Stimulated activated CD4-positive, alpha-beta T cell treated with anti-CD3 and anti-CD28 coated beads, Interleukin-4, amount 100 ng/mL, for 4 hours (primary cell): Measurements from ENCODE around the gene GALNT14.

Experiments
- DNase-seq, 2 experiments: peaks; one replicate each; pipeline ENCODE4 v3.0.0-alpha.2; 2020

The GALNT14 gene

DNA sequence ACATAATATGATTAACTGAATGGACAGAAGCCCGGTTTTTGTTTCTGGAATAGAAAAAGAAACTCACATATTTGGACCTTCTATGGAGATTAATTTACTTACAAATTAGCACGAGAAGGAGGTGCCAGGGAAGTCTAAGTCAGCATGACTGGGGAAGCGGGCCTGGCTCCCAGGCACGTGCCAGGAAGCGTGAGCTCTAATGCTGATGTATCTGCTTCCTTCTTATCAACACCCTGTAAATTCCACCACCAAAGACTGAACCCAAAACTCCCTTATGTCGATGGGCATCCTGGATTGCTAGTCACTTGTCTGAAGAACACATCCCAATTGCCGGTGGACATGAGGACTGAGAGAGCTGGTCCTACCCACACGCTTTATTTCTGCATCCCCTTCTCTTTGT is 134.5 kb downstream of the GALNT14 start:
- DNase-seq = no peak

DNA sequence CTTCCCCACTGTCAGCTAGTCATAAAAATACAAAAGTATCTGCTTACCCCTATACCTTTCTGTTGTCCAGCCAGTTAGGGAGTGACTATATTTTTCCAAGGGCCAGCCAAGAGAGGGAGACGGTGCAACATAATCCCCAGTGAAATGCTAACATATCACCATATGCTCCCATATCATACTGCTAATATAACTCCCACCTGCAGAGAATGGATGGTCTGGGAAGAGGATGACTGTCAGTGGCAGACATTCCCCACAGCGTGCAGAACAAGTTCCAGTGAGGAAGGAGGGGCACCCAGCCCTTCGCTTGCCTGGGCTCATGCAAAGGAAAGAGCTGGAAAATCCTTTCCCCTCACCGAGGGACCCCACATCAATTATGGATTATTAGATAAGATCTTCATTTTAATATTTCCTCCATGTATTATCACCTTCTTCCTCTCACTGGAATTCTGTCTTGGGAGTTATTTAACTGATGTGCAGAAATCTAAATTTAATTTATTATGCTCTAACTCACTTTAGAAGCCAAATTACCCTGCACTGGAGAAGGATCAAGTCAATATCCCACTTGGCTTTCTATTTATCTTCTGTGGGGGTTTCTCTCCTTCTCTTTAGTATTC is 135.6 kb downstream of the GALNT14 start:
- DNase-seq = no peak

DNA sequence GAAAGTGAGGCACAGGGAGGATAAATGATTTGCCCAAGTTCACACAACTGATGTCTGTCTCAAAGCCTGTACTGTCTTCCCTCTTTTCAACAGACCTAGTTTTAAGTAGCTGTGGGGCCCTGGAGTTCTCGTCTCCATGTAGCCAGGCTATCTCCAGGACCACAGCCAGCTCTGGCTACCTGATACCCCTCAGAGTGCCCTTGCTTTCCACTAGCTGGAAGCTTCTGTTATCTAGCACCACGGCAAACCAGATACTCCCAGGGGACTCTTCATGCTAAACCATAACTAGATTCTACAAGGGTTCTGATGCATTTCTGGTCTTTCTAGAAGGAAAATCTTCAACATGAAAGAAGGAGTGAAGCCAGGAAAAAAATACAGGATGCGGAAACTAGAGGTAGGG is 137.3 kb downstream of the GALNT14 start:
- DNase-seq = no peak

DNA sequence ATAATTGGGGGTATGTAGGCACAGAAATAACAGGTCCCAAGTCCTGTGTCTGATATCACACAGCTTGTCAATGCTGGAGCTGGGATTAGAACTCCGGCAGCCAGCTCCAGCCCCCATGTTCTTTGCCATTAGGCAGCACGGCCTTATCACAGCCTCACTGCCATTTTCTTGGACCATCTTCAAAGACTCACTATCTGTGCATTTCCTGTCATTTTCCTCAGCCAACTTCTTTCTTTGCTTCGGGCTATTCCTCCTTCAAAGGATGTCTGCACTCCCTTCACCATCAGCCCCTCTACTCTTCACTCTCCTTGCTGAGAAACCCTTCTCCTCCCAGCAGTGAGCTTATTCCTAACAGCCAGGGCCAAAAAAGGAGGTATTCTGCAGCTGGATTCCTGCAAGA is 139.6 kb downstream of the GALNT14 start:
- DNase-seq = no peak

DNA sequence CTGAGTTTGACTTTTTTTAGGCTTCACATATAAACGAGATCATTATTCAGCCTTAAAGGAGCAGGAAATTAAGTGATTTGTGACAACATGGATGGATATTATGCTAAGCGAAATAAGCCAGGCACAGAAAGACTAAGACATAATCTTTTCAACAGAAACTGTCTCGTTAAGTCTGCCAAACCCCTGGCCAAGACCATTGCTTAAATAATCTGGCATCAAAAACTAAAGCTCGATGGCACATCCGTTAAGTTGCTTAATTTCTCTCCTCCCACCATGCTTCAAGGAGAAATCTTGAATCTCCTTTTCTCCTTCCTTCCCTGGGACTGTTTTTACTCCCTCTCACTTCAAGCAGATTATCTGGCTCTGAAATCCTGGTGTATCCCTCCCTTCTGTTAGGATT is 140.3 kb downstream of the GALNT14 start:
- no peak for DNase-seq

DNA sequence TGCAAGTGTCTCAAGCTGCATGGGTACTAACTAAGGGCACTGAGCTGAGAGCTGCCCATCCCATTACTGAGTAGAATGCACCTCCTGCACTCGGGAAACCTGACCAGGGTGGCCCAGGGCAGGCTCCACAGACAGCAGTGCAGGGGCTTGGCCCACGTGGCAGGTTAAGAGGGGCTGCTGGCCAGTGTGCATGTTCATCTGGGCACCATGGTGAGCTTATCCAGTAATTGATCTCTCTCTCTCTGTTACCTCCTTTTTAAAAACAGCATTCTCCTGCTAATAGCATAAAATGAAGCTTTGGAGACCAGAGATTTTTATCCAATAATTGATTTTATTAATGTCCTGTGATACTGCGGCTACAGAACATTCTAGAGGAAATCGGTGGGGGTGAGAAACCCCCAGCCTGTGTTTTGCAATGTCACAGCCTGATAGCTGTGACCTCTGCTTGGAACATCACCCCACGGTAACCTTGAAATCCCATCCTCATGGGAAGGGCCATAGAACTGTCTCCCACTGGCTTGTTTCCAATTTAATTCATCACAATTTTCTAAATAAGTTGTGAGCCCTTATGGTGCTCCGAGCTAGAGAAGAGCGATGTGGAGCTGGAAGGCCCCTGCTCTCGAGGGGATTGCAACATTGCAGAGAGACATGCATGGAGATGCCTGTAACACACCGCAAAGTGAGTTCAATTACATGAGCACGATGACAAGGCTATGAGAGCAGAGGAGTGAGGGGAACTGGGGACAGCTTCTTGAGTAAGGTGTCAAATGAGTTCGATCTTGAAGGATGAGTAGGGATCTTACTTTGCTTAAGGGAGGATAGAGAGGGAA is 143.8 kb downstream of the GALNT14 start:
- DNase-seq = no peak

DNA sequence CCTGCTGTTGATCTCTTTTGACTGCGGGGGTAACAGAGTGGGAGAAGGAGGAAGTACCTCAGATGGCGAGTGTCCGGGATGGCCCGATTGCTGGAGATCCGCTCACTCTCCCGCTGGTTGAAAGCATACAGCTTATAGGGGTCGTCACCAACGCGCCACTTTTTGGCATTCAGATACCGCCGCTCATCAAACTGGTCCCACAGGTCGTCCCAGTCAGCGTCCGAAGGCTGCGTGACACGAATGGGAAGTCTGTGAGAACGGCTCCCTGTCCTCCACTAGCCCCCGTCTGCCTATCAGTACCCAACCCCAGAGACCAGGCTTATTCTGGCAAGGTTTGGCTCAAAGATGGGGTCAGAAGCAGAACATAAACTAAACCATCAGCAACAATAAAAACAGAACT is 145.5 kb downstream of the GALNT14 start:
- no peak for DNase-seq

DNA sequence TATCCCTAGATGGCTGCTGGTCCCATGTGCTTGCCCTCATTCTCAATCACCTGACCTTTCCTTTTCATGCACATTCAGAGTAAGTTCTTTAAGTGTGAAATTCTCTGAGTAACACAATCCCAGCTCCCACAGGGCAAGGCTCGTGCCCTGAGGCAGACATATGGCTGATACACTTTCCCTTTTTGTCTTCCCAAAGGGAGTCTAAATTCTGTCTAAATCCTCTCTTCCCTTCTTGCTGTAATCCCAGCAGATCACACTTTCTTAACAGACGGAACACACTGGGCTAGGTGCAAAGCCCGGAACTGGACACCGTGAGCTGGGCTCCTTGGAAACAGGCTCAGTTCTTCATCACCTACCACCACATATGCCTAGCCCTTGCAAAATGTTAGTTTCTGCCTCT is 147.6 kb downstream of the GALNT14 start:
- DNase-seq = no peak

DNA sequence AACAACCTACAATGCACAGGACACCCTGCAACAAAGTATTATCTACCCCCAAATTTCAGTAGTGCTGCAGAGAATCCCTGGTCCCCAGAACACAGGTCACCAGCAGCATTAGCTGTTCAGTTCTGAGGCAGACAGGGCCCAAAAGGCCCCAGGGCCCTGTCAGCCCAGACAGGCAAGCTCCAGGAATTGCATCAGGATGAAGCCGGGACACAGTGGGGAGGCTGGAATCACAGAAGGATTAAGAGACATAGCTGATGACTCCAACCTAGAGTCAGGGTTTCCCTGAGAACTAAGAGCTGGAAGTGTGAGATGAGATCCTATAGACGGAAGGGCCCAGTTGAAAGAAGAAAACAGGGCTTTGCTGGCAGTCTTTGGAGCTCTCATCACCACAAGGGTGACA is 148.1 kb downstream of the GALNT14 start:
- DNase-seq = no peak

DNA sequence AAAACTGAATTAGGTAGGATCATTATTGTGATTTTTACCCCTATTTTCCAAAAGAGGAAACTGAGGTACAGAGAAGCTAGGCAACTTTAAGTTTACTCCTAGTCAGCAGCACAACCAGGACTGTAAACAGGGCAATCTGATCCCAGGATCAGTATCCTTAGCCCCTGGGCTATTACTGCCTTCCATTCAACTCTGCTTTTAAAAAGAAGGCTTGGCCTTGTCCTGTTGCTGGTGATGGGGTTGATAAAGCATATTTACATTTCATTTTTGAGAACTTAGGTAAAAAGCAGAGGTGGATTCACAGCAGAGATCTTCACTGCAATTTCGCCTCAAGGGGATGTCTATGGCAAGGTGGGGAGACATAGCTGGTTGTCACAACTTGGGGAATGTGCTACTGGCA is 148.5 kb downstream of the GALNT14 start:
- no peak for DNase-seq

DNA sequence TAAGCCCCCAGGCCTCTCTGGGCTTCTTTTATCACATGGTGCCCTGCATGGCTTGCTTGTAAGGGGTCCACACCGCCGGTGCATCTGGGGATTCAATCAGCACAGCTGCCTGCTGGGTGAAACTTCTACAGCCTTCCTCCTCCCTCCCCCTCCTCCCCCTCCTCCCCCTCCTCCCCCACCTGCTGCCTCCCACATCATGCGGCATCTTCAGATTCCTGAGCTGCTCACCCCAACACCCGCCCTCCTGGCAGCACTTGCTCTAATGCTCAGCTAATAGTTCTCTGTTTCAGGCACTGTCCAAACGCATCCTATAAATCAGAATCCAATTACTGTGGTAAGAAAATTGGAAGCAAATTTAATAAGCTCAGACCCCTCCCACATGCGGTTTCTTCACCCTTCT is 150.7 kb downstream of the GALNT14 start:
- no peak for DNase-seq

DNA sequence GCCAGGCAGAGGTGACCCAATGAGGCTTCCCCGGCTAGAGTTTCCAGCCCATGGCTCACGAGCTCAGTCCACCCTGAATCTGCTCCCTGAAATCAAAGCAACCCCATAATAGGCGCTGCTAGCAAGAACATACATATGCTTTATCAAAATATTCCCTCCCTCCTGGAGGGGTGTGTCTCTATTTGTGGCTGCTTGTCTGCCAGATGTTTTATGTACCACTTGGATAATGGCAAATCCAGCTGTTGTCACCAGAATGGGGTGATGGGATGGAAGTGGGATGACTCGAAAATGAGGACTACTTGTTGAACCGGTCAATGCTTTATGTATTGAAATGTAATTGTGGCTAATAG is 152.0 kb downstream of the GALNT14 start:
- DNase-seq = no peak

DNA sequence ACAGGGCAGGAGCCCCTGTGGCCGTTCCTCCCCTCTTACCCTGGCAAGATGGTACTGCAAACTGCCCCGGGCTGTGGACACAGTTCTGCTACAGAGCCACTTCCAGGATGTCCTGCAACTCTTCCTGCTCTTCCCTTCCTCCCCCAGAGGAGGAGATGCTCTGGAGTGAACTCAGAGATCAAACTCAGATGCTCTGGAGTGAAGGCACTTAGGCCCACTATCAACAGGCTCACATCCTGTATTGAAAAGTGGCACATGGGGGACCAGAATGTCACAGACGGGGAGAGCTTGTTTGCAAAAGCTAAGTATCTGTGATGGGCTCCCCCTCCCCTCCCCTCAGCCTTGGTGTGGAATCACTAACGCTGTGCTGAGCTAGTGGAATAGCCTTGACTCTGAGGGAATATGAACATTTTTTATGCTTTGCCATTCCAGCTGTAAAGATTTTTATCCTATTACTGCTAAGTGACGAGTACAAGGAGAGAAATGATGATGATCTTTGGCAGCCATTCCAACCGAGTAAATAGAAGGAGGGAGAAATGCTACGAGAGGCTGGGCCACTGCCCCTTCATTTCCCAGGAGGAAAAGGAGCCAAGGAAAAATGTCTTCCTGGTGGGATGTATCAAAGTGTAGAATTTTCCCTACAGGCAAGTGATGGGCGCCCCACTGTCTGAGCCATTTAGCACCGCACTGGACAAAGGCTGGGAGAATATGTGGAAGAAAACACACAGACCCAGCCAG is 152.6 kb downstream of the GALNT14 start:
- DNase-seq = no peak

DNA sequence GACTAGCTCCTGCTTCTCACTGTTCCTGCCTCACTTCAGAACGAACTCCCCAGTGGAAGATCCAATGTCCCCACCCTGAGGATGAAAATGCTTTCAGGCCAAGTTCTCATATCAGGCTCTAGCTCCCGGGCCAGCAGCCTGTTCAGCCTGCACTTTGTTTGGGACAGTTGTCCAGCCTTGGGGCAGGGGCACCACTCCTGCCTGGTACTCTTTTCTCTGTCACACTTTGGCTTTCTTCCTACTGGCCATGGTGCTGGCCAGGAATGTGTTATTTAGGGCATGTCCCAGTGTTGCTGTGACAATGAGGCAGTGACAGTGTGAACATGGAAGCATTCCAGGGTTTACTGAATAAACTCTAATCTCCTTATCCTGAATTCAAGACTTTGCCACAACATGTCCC is 154.1 kb downstream of the GALNT14 start:
- DNase-seq = no peak

DNA sequence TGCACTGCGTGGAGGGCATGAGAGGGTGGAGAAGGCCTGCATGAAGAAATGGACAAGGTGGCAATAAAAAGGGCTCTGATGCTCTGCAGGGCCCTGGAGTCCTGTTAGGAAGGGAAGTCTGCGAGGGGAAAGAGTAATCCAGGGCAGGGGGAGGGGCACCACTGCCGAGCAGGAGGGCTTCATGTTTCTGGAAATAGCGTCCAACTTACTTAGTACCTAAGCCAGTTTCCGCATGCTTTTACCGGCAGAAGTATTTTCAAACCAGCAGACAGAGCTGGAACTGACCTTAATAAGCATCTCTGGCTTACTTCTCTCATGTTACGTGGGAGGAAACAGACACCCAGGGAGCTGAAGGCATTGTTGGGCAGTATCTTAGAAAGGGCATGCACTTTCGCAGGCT is 156.7 kb downstream of the GALNT14 start:
- no peak for DNase-seq

DNA sequence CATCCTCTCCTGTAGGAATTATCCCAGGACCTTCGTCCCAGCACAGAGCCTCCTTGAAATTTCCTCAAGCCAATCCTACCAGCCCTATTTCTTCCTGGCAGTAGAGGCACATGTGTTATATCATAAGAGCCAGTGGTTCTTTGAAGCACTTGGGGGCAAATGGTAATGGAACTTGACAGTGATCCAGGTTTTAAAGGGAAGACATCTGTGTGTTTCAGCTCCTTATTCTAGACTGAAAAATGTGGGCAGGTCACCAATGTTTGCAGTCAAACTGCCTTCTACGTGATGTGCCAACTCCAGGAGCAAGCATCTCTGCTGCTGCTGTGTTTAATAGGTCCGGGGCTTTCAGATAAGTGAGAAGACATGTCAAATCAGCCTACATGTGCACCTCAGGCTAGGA is 157.1 kb downstream of the GALNT14 start:
- DNase-seq = no peak

DNA sequence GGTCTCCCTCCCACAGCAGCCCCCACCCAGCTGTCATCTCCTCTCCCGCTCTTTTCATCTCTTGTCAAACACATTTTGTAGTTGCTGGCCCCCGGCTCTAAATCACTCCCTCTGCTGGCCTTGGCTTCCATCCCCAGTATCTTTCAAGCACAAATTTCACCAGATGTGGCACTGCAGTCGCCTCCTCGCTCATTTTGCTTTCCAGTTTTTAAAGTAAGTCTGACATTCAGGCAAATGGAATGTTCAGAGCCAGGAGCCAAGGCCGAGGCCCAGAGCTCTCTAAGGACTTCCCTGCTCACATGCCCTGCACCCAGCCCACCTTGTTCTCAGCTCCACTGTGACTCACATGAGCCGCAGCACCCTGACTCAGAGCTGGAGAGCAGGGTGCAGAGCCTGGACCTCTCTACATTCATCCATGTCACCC is 158.4 kb downstream of the GALNT14 start:
- no peak for DNase-seq

DNA sequence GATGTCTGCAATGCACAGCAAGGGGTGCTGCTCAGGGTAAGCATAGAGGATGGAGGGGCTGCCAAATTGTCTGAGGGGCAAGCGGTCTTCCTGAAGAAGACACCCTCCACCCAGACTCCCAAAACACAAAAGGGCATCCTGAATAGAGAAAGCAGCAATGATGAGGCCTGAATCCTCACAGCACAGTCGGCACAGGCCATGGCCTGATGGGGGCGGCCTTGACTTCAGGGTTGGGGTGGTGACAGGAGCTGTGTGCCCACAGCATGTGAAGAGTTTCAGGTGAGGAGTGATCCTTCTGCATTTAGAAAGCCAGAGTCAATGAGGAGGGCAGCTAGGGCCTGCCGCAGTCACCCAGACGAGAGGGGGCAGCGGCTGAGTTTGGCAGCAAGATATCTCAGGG is 159.4 kb downstream of the GALNT14 start:
- no peak for DNase-seq

DNA sequence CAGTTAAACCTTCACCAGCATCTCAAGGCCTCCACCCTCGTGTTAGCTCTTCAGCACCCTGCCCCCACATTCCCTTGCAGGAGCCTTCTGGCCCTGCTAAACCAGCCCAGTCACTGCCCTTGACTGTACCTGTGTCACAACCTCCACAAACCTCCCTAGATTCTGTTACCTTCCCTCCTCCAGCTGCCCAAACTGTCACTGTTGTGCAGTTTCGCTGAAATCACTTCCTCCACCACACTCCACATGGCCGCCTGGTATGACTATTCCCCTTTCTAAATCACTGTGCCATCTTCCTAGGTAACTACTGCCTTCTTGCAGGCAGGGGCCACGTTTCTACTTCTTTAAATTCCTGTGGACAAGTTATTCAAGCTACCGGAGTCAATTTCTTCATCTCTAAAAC is 160.2 kb downstream of the GALNT14 start:
- DNase-seq = no peak

DNA sequence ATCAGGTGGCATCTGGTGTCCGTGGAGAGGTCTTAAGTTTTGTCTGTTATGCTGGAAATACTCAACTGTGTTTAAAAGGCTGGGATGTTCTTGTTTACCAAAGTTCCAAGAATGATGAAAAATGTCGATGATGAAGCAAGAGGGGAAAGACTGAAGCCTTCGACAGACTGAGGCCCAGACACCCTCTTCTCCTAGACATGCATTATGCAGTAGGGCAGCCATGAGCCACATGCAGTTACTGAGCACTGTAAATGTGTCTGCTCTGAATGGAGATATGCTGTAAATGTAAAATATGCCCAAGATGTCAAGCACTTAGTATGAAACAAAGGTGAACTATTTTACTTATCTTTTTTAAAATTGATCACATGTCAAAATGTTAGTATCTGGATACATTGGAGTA is 163.1 kb downstream of the GALNT14 start:
- DNase-seq = no peak

DNA sequence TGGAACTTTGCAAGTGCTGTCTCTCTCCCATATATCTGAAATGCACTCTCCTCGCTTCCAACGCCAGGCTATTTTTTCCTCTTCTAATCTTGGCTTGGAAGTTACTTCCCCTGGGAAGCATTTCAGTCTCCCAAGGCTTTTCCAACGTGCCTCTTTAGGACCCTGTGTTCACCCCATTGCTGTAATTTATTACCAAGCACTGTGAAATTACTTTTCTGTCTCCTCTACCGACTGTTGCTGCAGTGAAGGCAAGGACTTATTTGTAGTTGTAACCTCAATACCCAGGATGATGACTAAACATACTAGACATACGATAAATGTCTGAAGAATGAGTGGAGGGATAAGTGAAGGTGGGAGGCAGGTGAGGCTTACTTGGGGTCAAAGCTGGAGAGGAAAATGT is 163.7 kb downstream of the GALNT14 start:
- no peak for DNase-seq

DNA sequence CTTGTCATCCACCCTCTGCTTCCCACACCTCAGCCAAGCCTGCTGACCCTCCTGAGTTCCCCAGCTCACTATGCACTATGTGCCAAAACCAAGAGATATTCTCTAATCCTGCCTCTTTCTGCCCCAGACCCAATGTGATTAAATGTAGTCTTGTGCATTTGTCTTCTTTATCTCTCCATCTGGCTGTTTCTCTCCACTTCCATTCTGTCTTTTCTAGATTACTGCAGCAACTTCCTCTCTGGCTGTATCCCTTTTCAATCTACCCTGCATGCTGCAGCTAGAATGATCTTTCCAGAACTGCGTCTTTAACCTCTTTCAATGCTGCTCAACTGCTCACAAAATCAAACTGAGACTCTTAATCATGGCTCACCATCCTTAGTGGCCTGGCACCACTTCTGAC is 164.1 kb downstream of the GALNT14 start:
- no peak for DNase-seq

DNA sequence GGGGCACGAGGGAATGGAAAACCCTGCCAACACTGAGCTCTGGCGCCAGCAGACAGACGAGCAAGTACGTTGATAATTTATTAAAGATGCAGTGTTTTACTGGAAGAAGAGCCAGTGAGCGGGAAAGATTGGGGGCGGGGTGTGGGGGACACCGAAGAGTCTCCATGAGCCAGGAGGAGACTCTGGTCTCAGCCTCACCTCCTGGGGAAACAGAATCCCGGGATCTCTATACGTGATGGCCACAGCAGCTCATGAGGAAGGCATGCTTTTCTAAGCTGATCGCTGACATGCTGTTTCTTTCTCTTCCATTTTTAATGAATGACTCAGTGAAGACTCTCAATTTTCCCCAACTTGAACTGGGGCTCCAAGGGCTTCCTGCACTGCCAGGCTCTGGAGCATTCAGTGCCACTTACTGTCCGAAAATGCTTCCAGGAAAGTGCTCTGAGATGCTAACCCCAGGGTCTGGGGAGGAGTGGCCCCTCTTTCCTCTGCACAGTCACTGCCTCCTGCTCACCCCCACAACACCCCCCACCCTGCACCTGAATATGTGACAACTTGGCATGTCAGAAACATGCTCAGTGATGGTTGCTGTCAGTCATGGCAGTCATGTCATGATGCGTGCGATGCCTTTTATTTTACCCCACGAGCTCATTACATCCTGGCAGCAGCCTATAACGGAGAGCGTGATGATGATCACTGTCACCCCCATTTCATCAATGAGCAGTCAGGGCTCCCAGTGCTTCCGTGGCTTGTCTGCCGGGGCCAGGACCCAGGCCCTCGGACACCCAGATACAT is 166.8 kb downstream of the GALNT14 start:
- no peak for DNase-seq
